HG03565 (cell line): ENCODE data around the gene NPIPB5.
"Not testable (repeated sequence)": the region's sequence is repeated elsewhere in the genome, so short reads cannot be mapped to it uniquely, and the experiment has no call there.

Experiments
- ATAC-seq: cut with Tn5 transposase; IDR thresholded peaks from one replicate; pipeline ENCODE4 v1.9.1; 2021; ENCODE audit warnings: mild to moderate bottlenecking, moderate library complexity; ENCODE audit not compliant: unreplicated experiment

Gene NPIPB5

GRCh38 chr16:22510591-22510990 is at the start of gene NPIPB5:
NPIPB5 (plus strand) TSS chr16:22510891; CDS start chr16:22513802, 2,911 bp downstream.
- not testable (repeated sequence) for ATAC-seq

- ATAC-seq = not testable (repeated sequence)
These were observed 41.8 kb upstream of the NPIPB5 start for GRCh38 chr16:22468846-22469245.

GRCh38 chr16:22537996-22538395 is 27.3 kb downstream of the NPIPB5 start:
- ATAC-seq = not testable (repeated sequence)

- ATAC-seq = not testable (repeated sequence)
These were observed 34.1 kb downstream of the NPIPB5 start for GRCh38 chr16:22544809-22545208.

- ATAC-seq = not testable (repeated sequence)
These were observed 35.9 kb downstream of the NPIPB5 start for GRCh38 chr16:22546630-22547029.

GRCh38 chr16:22547170-22547765 is 36.6 kb downstream of the NPIPB5 start:
- ATAC-seq = not testable (repeated sequence)

- not testable (repeated sequence) for ATAC-seq
These were observed 39.2 kb downstream of the NPIPB5 start for GRCh38 chr16:22549853-22550252.

- ATAC-seq = not testable (repeated sequence)
These were observed 40.5 kb downstream of the NPIPB5 start for GRCh38 chr16:22551143-22551542.

GRCh38 chr16:22551651-22552050 is 41.0 kb downstream of the NPIPB5 start:
- not testable (repeated sequence) for ATAC-seq

- not testable (repeated sequence) for ATAC-seq
These were observed 46.1 kb downstream of the NPIPB5 start for GRCh38 chr16:22556759-22557158.
